Measurements from ENCODE around the gene CFAP119. TPM values are rescaled to one million over a fixed set of nuclear protein-coding genes. Genes with fewer than 3 reads are reported as not detected.

Gene CFAP119
- total RNA-seq, 3 donors from 2014 or later (not counting 1 experiment from before 2014, with no cell fraction given) = 3.4 to 5.1 (median 4.9) TPM

DNA sequence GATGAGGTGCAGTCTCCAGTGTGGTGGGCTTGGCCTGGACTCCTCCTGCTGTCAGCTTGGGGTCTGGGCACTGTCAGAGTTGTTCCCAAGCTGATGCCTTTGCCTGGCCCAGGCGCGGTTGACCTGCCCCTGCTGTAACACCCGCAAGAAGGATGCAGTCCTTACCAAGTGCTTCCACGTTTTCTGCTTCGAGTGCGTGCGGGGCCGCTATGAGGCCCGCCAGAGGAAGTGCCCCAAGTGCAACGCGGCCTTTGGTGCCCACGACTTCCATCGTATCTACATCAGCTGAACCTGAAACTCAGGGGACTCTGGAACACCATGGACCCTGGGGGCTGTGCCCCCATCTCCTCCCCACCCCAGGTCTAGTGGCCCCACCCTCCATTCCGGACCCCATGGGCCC, 12.0 kb upstream of the CFAP119 start:
- Histone ChIP-seq H3K9me3 (ENCODE audit: control insufficient read depth, insufficient read depth, low read length) (no peaks in the 10 kb centered on the region), H3K27me3 (ENCODE audit: control insufficient read depth, insufficient read depth, low read length) (no peaks in the 10 kb centered on the region), H3K36me3 (ENCODE audit: control insufficient read depth, insufficient read depth, low read length) (peaks cover 43% of the 10 kb centered on the region), H3K27ac (ENCODE audit: low read length) (no peak overlapping the region), H3K4me1 (ENCODE audit: control insufficient read depth, insufficient read depth, low read length) (peaks cover 24% of the 10 kb centered on the region), H3K4me3 (ENCODE audit: low read length) (no peak overlapping the region)
- intact Hi-C loops (cut with micrococcal nuclease) = no loop called here
- DNase-seq (no peak), ATAC-seq (no peak)
- Mint-ChIP-seq H3K27me3 (ENCODE audit: low read depth in 2 of 2) (peaks cover 0 to 9% of the 10 kb centered on the region in 2 donors), H3K27ac (peak overlapping the region in 1 of 2 donors; percentile 63), H3K4me1 (peaks cover 29 to 40% of the 10 kb centered on the region in 2 donors), H3K4me3 (no peak overlapping the region), H3K9me3 (no peaks in the 10 kb centered on the region), H3K36me3 (peaks cover 16% of the 10 kb centered on the region)
- 84% methylated on average over 14 of the region's 14 CpGs for WGBS (ENCODE audit: insufficient coverage)
- no peak for TF ChIP-seq CTCF (IDR thresholded peaks at IDR 0.05)

DNA sequence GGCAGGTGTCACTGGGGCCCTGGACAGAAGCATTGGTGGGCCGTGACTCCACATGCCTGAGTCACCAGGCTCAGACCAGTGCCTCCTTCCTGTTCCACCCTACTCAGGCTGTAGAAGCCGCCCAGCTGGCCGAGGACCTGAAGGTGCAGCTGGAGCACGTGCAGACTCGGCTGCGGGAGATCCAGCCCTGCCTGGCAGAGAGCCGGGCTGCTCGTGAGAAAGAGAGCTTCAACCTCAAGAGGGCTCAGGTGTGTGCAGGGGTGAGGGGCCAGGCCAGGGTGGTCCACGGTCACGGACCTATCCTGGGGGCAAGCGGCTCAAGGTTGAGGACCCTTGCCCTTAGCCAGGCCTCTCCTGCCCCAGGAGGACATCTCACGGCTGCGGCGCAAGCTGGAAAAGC, 9.9 kb upstream of the CFAP119 start:
- peaks cover 59% of the 10 kb centered on the region for H3K36me3 ChIP-seq (ENCODE audit: control insufficient read depth, insufficient read depth, low read length)
- no peak overlapping the region for H3K4me3 Mint-ChIP-seq
- ATAC-seq (no peak), DNase-seq (no peak)
- intact Hi-C loops (cut with micrococcal nuclease) = no loop called here
- no peaks in the 10 kb centered on the region for H3K9me3 ChIP-seq (ENCODE audit: control insufficient read depth, insufficient read depth, low read length)
- no peak overlapping the region for H3K4me3 ChIP-seq (ENCODE audit: low read length)
- H3K27ac Mint-ChIP-seq = no peak overlapping the region
- H3K27me3 ChIP-seq (ENCODE audit: control insufficient read depth, insufficient read depth, low read length) = no peaks in the 10 kb centered on the region
- H3K4me1 Mint-ChIP-seq = peaks cover 37 to 52% of the 10 kb centered on the region in 2 donors
- 95% methylated on average over 14 of the region's 14 CpGs for WGBS (ENCODE audit: insufficient coverage)
- peaks cover 0 to 2% of the 10 kb centered on the region in 2 donors for H3K27me3 Mint-ChIP-seq (ENCODE audit: low read depth in 2 of 2)
- H3K4me1 ChIP-seq (ENCODE audit: control insufficient read depth, insufficient read depth, low read length) = peaks cover 44% of the 10 kb centered on the region
- no peak for TF ChIP-seq CTCF (IDR thresholded peaks at IDR 0.05)
- H3K36me3 Mint-ChIP-seq = peaks cover 20% of the 10 kb centered on the region
- no peak overlapping the region for H3K27ac ChIP-seq (ENCODE audit: low read length)
- no peaks in the 10 kb centered on the region for H3K9me3 Mint-ChIP-seq

GRCh38 chr16:30769379-30770089, 7.7 kb upstream of the CFAP119 start:
- Histone ChIP-seq H3K27me3 (ENCODE audit: control insufficient read depth, insufficient read depth, low read length) (no peaks in the 10 kb centered on the region), H3K27ac (ENCODE audit: low read length) (no peak overlapping the region), H3K9me3 (ENCODE audit: control insufficient read depth, insufficient read depth, low read length) (no peaks in the 10 kb centered on the region), H3K36me3 (ENCODE audit: control insufficient read depth, insufficient read depth, low read length) (peaks cover 81% of the 10 kb centered on the region), H3K4me3 (ENCODE audit: low read length) (no peak overlapping the region), H3K4me1 (ENCODE audit: control insufficient read depth, insufficient read depth, low read length) (peaks cover 36% of the 10 kb centered on the region)
- Mint-ChIP-seq H3K9me3 (no peaks in the 10 kb centered on the region), H3K4me3 (no peak overlapping the region), H3K4me1 (peaks cover 27 to 45% of the 10 kb centered on the region in 2 donors), H3K36me3 (peaks cover 20% of the 10 kb centered on the region), H3K27me3 (ENCODE audit: low read depth in 2 of 2) (no peaks in the 10 kb centered on the region), H3K27ac (no peak overlapping the region)
- TF ChIP-seq CTCF (IDR thresholded peaks at IDR 0.05) = no peak
- no peak for DNase-seq
- no peak for ATAC-seq
- 92% methylated on average over 16 of the region's 17 CpGs for WGBS (ENCODE audit: insufficient coverage)
- intact Hi-C loops (cut with micrococcal nuclease) = loop anchor here (10.0 kb wide), 1 partner anchor 55 kb away; no protein-coding TSS in a partner anchor
